HG03135 (cell line): ENCODE measurements around the gene ZNF79.

Experiments used
- ATAC-seq: cut with Tn5 transposase; IDR thresholded peaks from one replicate; pipeline ENCODE4 v1.9.1; 2021; ENCODE audit warnings: mild to moderate bottlenecking, moderate library complexity; ENCODE audit not compliant: unreplicated experiment

The ZNF79 gene

DNA sequence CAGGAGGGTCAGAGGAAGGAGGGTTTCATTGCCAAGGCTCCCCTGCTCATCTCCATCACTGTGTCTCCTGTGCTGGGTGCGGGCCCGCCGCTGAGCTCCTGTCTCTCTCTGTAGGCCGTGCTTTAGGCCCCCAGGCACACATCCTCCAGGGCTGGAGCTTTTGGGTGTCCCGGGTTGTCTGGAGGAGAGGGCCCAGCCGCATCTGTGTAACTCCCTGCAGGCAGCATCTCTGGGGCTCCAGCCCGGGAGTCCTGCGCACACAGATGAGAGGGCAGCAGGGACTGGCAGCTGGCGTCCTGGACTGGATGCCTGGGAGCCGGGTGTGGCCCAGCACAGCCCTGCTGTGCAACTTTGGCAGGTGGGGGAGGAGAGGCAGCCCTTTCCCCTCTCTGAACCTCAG, 67.3 kb downstream of the ZNF79 start:
- ATAC-seq: no peak

DNA sequence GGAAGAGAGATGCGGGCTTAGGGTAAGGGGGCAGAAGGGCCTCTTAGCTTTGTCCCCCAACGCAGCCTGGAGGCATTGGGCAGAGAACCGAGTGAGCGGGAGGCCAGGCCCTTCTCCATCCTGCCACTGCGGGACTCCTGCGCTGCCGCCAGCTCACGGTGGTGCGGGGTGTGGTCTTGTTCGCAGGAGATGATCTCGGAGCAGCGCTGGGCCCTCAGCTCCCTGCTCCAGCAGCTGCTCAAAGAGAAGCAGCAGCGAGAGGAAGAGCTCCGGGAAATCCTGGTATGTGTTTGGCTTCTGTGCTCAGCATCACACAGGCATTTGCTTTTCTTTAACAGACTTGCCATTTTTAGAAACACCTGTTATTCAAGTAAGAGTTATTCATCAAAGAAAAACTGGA, 68.4 kb downstream of the ZNF79 start:
- ATAC-seq: no peak

- ATAC-seq: no peak
Observed at GRCh38 chr9:127493592-127494303, 69.6 kb downstream of the ZNF79 start.

- ATAC-seq: no peak
Observed at GRCh38 chr9:127494304-127494702, 70.1 kb downstream of the ZNF79 start.
